Natural killer cell (primary cell): ENCODE data around the gene KRT33B. TPM values are rescaled to one million over a fixed set of nuclear protein-coding genes. Genes with fewer than 3 reads are reported as not detected.
"Not testable (repeated sequence)": the region's sequence is repeated elsewhere in the genome, so short reads cannot be mapped to it uniquely, and the experiment has no call there.

Experiments
- ATAC-seq, 3 donors: fragments of 150-1000 bp in 2 of 3; fragments of 200-7000 bp in 1 of 3; cut with Tn5 transposase; 1 replicate in 1 of 3; 2 replicates in 2 of 3; pipeline ENCODE4 v1.10.0; 2021; ENCODE audit warnings: mild to moderate bottlenecking in 2 of 3, moderate library complexity in 2 of 3
- DNase-seq, 2 donors: peaks; one replicate each; pipeline versions ENCODE4 v3.0.0 to v3.0.0-alpha.2; 2013 to 2021; ENCODE audit warnings: mixed read lengths in 1 of 2
- H3K27ac ChIP-seq: one replicate; pipeline ENCODE4 v1.5.1; 2013; ENCODE audit warnings: mild to moderate bottlenecking, low read length
- H3K27me3 ChIP-seq: one replicate; pipeline ENCODE4 v1.6.1; 2013; ENCODE audit warnings: low read length; ENCODE audit not compliant: control insufficient read depth, insufficient read depth
- H3K36me3 ChIP-seq: one replicate; pipeline ENCODE4 v1.6.1; 2013; ENCODE audit warnings: low read length; ENCODE audit not compliant: control insufficient read depth, insufficient read depth
- H3K4me1 ChIP-seq: one replicate; pipeline ENCODE4 v1.6.1; 2013; ENCODE audit warnings: low read length; ENCODE audit not compliant: control insufficient read depth, insufficient read depth
- H3K4me3 ChIP-seq: one replicate; pipeline ENCODE4 v1.5.1; 2013; ENCODE audit warnings: low read length
- H3K9me3 ChIP-seq: one replicate; pipeline ENCODE4 v1.6.1; 2013; ENCODE audit warnings: low read length; ENCODE audit not compliant: control insufficient read depth, insufficient read depth
- H3K27ac Mint-ChIP-seq, 2 donors: one replicate each; pipeline ENCODE4 v1.8.0; 2022; ENCODE audit warnings: mild to moderate bottlenecking in 2 of 2, mixed read lengths in 2 of 2, moderate library complexity in 1 of 2
- H3K27me3 Mint-ChIP-seq, 2 donors: one replicate each; pipeline ENCODE4 v1.8.0; 2022; ENCODE audit warnings: low read depth in 2 of 2, mixed read lengths in 2 of 2
- H3K36me3 Mint-ChIP-seq: one replicate; pipeline ENCODE4 v1.8.0; 2022; ENCODE audit warnings: mixed read lengths
- H3K4me1 Mint-ChIP-seq, 2 donors: one replicate each; pipeline ENCODE4 v1.8.0; 2022; ENCODE audit warnings: mixed read lengths in 2 of 2
- H3K4me3 Mint-ChIP-seq: one replicate; pipeline ENCODE4 v1.8.0; 2022; ENCODE audit warnings: mild to moderate bottlenecking, moderate library complexity, mixed read lengths
- H3K9me3 Mint-ChIP-seq, 2 donors: one replicate each; pipeline ENCODE4 v1.8.0; 2022; ENCODE audit warnings: mixed read lengths in 2 of 2
- CTCF ChIP-seq: fragments of 200-600 bp; IDR thresholded peaks from one replicate; pipeline ENCODE4 v1.8.0; 2022; ENCODE audit warnings: antibody characterized with exemption
- WGBS: methylation state at CpG from one replicate; pipeline ENCODE4 v1.1.7; 2013; ENCODE audit warnings: missing lambda C conversion rate; ENCODE audit not compliant: insufficient coverage; 5-methylcytosine and 5-hydroxymethylcytosine counted together
- intact Hi-C: fragments of 100-400 bp; cut with micrococcal nuclease; formaldehyde crosslinking; loops from one replicate; pipeline ENCODE4 v1.14.2; 2022
- total RNA-seq, 4 donors: library from RNA; stranded (reverse); fragments of 120-200 nt in 1 of 4; gene quantifications; one replicate each; pipeline versions ENCODE4 v1.2.3 to v1.2.4, GENCODE V29; 2013 to 2022

Gene KRT33B
- total RNA-seq, 3 donors from 2014 or later (not counting 1 experiment from before 2014, with no cell fraction given) = not detected

GRCh38 chr17:41352597-41353366 lies 16.8 kb downstream of the KRT33B start:
- no peak overlapping the region for H3K4me3 ChIP-seq
- Mint-ChIP-seq H3K27ac (no peak overlapping the region), H3K36me3 (no peaks in the 10 kb centered on the region), H3K4me3 (no peak overlapping the region), H3K4me1 (no peaks in the 10 kb centered on the region), H3K27me3 (peaks cover 7 to 41% of the 10 kb centered on the region in 2 donors), H3K9me3 (no peaks in the 10 kb centered on the region)
- H3K4me1 ChIP-seq = peaks cover 6% of the 10 kb centered on the region
- intact Hi-C loops = no loop called here
- H3K27ac ChIP-seq = no peak overlapping the region
- WGBS = 90% methylated on average over 5 of the region's 7 CpGs
- no peaks in the 10 kb centered on the region for H3K9me3 ChIP-seq
- H3K27me3 ChIP-seq = no peaks in the 10 kb centered on the region
- no peak for TF ChIP-seq CTCF
- DNase-seq (no peak), ATAC-seq (no peak)
- H3K36me3 ChIP-seq = no peaks in the 10 kb centered on the region

- no peak for TF ChIP-seq CTCF
- no peak overlapping the region for H3K4me3 ChIP-seq
- Mint-ChIP-seq H3K9me3 (no peaks in the 10 kb centered on the region), H3K36me3 (no peaks in the 10 kb centered on the region), H3K27me3 (peaks cover 7 to 25% of the 10 kb centered on the region in 2 donors), H3K4me3 (no peak overlapping the region), H3K27ac (no peak overlapping the region), H3K4me1 (no peaks in the 10 kb centered on the region)
- no peaks in the 10 kb centered on the region for H3K27me3 ChIP-seq
- H3K9me3 ChIP-seq = no peaks in the 10 kb centered on the region
- DNase-seq (no peak), ATAC-seq (no peak)
- no CpG with 5 or more reads among the region's 2 CpGs for WGBS
- H3K36me3 ChIP-seq = no peaks in the 10 kb centered on the region
- peaks cover 6% of the 10 kb centered on the region for H3K4me1 ChIP-seq
- H3K27ac ChIP-seq = no peak overlapping the region
- intact Hi-C loops = no loop called here
These were observed 18.4 kb downstream of the KRT33B start for GRCh38 chr17:41351177-41351576.

- H3K4me1 ChIP-seq, H3K36me3 Mint-ChIP-seq, H3K4me1 Mint-ChIP-seq, intact Hi-C loops, H3K9me3 ChIP-seq, H3K4me3 ChIP-seq, DNase-seq, H3K27me3 ChIP-seq, H3K27ac ChIP-seq, H3K36me3 ChIP-seq, H3K9me3 Mint-ChIP-seq, ATAC-seq, H3K4me3 Mint-ChIP-seq, H3K27ac Mint-ChIP-seq: not testable (repeated sequence)
- peaks cover 7 to 21% of the 10 kb centered on the region in 2 donors for H3K27me3 Mint-ChIP-seq
- 92% methylated on average over 16 of the region's 16 CpGs for WGBS
These were observed 19.2 kb downstream of the KRT33B start, which contains the start of gene KRT33A for GRCh38 chr17:41350381-41350878. TSS of gene KRT33A (minus strand) at chr17:41350828. CDS start at chr17:41350767, 61 bp downstream.

GRCh38 chr17:41347869-41348760 lies 21.5 kb downstream of the KRT33B start:
- Mint-ChIP-seq H3K27me3 (peaks cover 10 to 17% of the 10 kb centered on the region in 2 donors), H3K4me1 (peaks cover 0 to 3% of the 10 kb centered on the region in 2 donors), H3K4me3 (no peak overlapping the region), H3K9me3 (peaks cover 0 to 3% of the 10 kb centered on the region in 2 donors), H3K36me3 (peaks cover 4% of the 10 kb centered on the region), H3K27ac (no peak overlapping the region)
- no peak for DNase-seq
- H3K4me1 ChIP-seq = peaks cover 6% of the 10 kb centered on the region
- intact Hi-C loops = no loop called here
- H3K27me3 ChIP-seq = no peaks in the 10 kb centered on the region
- H3K4me3 ChIP-seq = no peak overlapping the region
- no peaks in the 10 kb centered on the region for H3K9me3 ChIP-seq
- no peak overlapping the region for H3K27ac ChIP-seq
- WGBS = 93% methylated on average over 7 of the region's 7 CpGs
- ATAC-seq = no peak
- no peaks in the 10 kb centered on the region for H3K36me3 ChIP-seq
- TF ChIP-seq CTCF = no peak

- H3K27ac ChIP-seq, DNase-seq, H3K4me3 ChIP-seq, H3K4me3 Mint-ChIP-seq, H3K4me1 Mint-ChIP-seq, H3K36me3 ChIP-seq, H3K9me3 ChIP-seq, intact Hi-C loops, H3K27me3 Mint-ChIP-seq, H3K27ac Mint-ChIP-seq, H3K9me3 Mint-ChIP-seq, H3K27me3 ChIP-seq, ATAC-seq: not testable (repeated sequence)
- H3K36me3 Mint-ChIP-seq = peaks cover 12% of the 10 kb centered on the region
- WGBS = 97% methylated on average over 16 of the region's 16 CpGs
- peaks cover 11% of the 10 kb centered on the region for H3K4me1 ChIP-seq
These were observed 23.2 kb downstream of the KRT33B start for GRCh38 chr17:41346421-41346820.
